ENCODE measurements around the gene HECTD4. TPM values are rescaled to one million over a fixed set of nuclear protein-coding genes. Genes with fewer than 3 reads are reported as not detected.
"Not testable (repeated sequence)": the region's sequence is repeated elsewhere in the genome, so short reads cannot be mapped to it uniquely, and the experiment has no call there.

The HECTD4 gene
- total RNA-seq, 1 donor from 2014 or later: 63.3 TPM

- Mint-ChIP-seq H3K27ac (ENCODE audit: unreplicated experiment) (no peak overlapping the region), H3K9me3 (ENCODE audit: unreplicated experiment) (peaks cover 4% of the 10 kb centered on the region), H3K4me3 (ENCODE audit: unreplicated experiment) (no peak overlapping the region), H3K36me3 (ENCODE audit: unreplicated experiment) (peaks cover 4% of the 10 kb centered on the region), H3K27me3 (ENCODE audit: unreplicated experiment) (no peaks in the 10 kb centered on the region), H3K4me1 (ENCODE audit: unreplicated experiment) (peaks cover 13% of the 10 kb centered on the region)
- no peak for TF ChIP-seq CTCF (IDR thresholded peaks at IDR 0.05)
- no peak for DNase-seq (ENCODE audit: extremely low spot score, unreplicated experiment)
Observed at GRCh38 chr12:112340230-112340629, 42.0 kb downstream of the HECTD4 start.

DNA sequence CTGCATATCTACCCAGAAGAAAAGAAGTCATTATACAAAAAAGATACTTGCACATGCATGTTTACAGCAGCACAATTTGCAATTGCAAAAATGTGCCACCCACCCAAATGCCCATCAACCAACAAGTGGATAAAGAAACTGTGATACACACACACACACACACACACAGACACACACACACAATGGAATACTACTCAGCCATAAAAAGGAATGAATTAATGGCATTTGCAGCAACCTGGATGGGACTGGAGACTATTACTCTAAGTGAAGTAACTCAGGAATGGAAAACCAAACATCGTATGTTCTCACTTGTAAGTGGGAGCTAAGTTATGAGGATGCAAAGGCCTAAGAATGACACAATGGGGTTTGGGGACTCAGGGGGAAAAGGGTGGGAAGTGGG, 47.2 kb downstream of the HECTD4 start:
- H3K4me3 Mint-ChIP-seq (ENCODE audit: unreplicated experiment); H3K27ac Mint-ChIP-seq (ENCODE audit: unreplicated experiment); H3K36me3 Mint-ChIP-seq (ENCODE audit: unreplicated experiment); H3K27me3 Mint-ChIP-seq (ENCODE audit: unreplicated experiment); DNase-seq (ENCODE audit: extremely low spot score, unreplicated experiment); H3K9me3 Mint-ChIP-seq (ENCODE audit: unreplicated experiment): not testable (repeated sequence)
- peaks cover 11% of the 10 kb centered on the region for H3K4me1 Mint-ChIP-seq (ENCODE audit: unreplicated experiment)

DNA sequence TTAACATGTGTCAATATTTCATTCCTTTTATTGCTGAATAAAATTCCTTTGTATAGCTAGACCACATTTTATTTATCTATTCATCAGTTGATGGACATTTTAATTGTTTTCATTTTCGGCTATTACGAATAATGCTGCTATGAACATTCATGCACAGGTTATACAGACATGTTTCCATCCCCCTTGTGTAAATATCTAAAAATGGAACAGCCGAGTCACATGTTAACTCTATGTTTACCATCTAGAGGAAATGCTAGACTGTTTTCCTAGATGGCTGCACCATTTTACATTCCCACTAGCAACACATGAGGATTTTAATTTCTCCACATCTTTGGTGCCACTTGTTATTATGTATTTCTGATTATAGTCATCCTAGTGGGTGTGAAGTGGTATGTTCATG, 49.2 kb downstream of the HECTD4 start:
- no peak for DNase-seq (ENCODE audit: extremely low spot score, unreplicated experiment)
- H3K27me3 Mint-ChIP-seq (ENCODE audit: unreplicated experiment): no peaks in the 10 kb centered on the region
- no peak for TF ChIP-seq CTCF (IDR thresholded peaks at IDR 0.05)
- peaks cover 2% of the 10 kb centered on the region for H3K36me3 Mint-ChIP-seq (ENCODE audit: unreplicated experiment)
- peaks cover 2% of the 10 kb centered on the region for H3K9me3 Mint-ChIP-seq (ENCODE audit: unreplicated experiment)
- no peak overlapping the region for H3K4me3 Mint-ChIP-seq (ENCODE audit: unreplicated experiment)
- H3K4me1 Mint-ChIP-seq (ENCODE audit: unreplicated experiment): peaks cover 11% of the 10 kb centered on the region
- no peak overlapping the region for H3K27ac Mint-ChIP-seq (ENCODE audit: unreplicated experiment)

GRCh38 chr12:112331886-112332285, 50.3 kb downstream of the HECTD4 start:
- no peak for TF ChIP-seq CTCF (IDR thresholded peaks at IDR 0.05)
- no peaks in the 10 kb centered on the region for H3K27me3 Mint-ChIP-seq (ENCODE audit: unreplicated experiment)
- H3K36me3 Mint-ChIP-seq (ENCODE audit: unreplicated experiment): no peaks in the 10 kb centered on the region
- H3K27ac Mint-ChIP-seq (ENCODE audit: unreplicated experiment): no peak overlapping the region
- no peak for DNase-seq (ENCODE audit: extremely low spot score, unreplicated experiment)
- H3K4me3 Mint-ChIP-seq (ENCODE audit: unreplicated experiment): no peak overlapping the region
- H3K4me1 Mint-ChIP-seq (ENCODE audit: unreplicated experiment): peaks cover 11% of the 10 kb centered on the region
- no peaks in the 10 kb centered on the region for H3K9me3 Mint-ChIP-seq (ENCODE audit: unreplicated experiment)

GRCh38 chr12:112330706-112331105, 51.5 kb downstream of the HECTD4 start:
- no peak for DNase-seq (ENCODE audit: extremely low spot score, unreplicated experiment)
- TF ChIP-seq CTCF (IDR thresholded peaks at IDR 0.05): no peak
- H3K4me3 Mint-ChIP-seq (ENCODE audit: unreplicated experiment): no peak overlapping the region
- H3K9me3 Mint-ChIP-seq (ENCODE audit: unreplicated experiment): no peaks in the 10 kb centered on the region
- H3K27ac Mint-ChIP-seq (ENCODE audit: unreplicated experiment): no peak overlapping the region
- no peaks in the 10 kb centered on the region for H3K36me3 Mint-ChIP-seq (ENCODE audit: unreplicated experiment)
- peaks cover 11% of the 10 kb centered on the region for H3K4me1 Mint-ChIP-seq (ENCODE audit: unreplicated experiment)
- no peaks in the 10 kb centered on the region for H3K27me3 Mint-ChIP-seq (ENCODE audit: unreplicated experiment)
